Measurements from ENCODE around the gene SLC1A2. TPM values are rescaled to one million over a fixed set of nuclear protein-coding genes. Genes with fewer than 3 reads are reported as not detected.

SLC1A2 gene
- total and polyA plus RNA-seq, 3 donors from 2014 or later: 0.74 to 7.5 (median 1.1) TPM

DNA sequence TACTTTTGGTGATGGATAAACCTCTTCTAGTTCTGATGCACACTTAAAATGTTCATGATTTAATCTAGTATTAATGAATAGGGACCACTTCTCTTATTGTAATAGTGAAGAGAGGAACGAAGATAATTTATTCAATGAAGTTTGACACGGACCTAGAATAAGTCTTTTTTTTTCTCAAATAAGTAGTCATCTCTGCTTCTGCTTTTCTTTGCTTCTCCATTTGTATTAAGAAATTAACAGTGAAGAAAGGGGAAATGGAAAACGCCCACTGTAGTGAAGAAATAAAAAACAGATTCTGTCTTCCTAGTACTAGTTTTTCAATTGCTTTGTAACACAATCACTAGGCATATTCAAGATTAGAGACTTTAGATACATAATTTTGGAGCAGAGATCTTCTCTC is 207.4 kb downstream of the SLC1A2 start:
- no peak for DNase-seq
- Histone ChIP-seq H3K27ac (no peak overlapping the region), H3K4me3 (no peak overlapping the region), H3K36me3 (ENCODE audit: low read depth, missing control alignments) (no peaks in the 10 kb centered on the region), H3K9me3 (no peaks in the 10 kb centered on the region), H3K4me1 (no peaks in the 10 kb centered on the region), H3K27me3 (no peaks in the 10 kb centered on the region)
- TF ChIP-seq POLR2A (IDR thresholded peaks at IDR 0.05) (no peak), CTCF (IDR thresholded peaks at IDR 0.05) (no peak)
- intact Hi-C loops (cut with DNase I; ENCODE audit: low total_unique reads): no loop called here
- 90 to 91% methylated on average over 3 of the region's 3 CpGs for WGBS, 2 donors

DNA sequence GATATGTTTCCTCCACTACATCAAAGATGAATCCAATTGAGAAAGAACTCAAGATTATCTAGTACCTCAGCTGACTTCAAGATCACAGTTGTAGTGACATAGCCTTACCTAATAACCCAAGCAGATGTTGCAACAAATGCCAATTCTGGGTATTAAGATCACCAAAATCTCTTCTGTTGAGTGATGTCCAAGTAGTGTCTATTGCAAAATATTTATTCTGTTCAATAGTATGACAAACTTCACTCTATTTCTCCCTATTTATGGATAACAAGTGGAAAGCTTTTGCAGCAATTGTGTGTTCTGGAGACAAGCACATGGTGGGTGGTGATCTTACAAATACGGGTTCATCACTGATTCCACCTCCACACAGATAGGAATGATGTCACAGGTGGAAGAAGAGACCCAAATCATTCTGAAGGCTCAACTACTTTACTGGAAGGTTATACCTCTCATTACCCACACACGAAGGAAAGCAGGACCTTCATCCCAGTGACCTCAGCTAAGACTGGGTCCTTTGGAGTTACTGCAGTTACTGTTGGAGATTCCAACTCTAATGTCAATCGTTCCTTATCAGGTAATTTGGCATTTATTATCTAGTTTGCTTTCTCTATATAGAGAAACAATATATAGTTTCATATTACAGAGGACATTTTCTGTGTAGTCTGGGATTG is 208.3 kb downstream of the SLC1A2 start:
- intact Hi-C loops (cut with DNase I; ENCODE audit: low total_unique reads): no loop called here
- H3K36me3 ChIP-seq (ENCODE audit: low read depth, missing control alignments): no peaks in the 10 kb centered on the region

GRCh38 chr11:35208795-35209194 is 210.6 kb downstream of the SLC1A2 start:
- H3K27ac ChIP-seq: no peak overlapping the region
- intact Hi-C loops (cut with DNase I; ENCODE audit: low total_unique reads): no loop called here
- no peaks in the 10 kb centered on the region for H3K9me3 ChIP-seq
- no peaks in the 10 kb centered on the region for H3K4me1 ChIP-seq
- H3K27me3 ChIP-seq: no peaks in the 10 kb centered on the region
- no peak for DNase-seq
- H3K36me3 ChIP-seq (ENCODE audit: low read depth, missing control alignments): no peaks in the 10 kb centered on the region
- TF ChIP-seq POLR2A (IDR thresholded peaks at IDR 0.05) (no peak), CTCF (IDR thresholded peaks at IDR 0.05) (no peak)
- H3K4me3 ChIP-seq: no peak overlapping the region
- 64 to 75% methylated on average over 4 of the region's 4 CpGs for WGBS, 2 donors

More for the DNA sequence above, 208.3 kb downstream of the SLC1A2 start:
- Histone ChIP-seq H3K9me3 (no peaks in the 10 kb centered on the region), H3K4me1 (no peaks in the 10 kb centered on the region), H3K4me3 (no peak overlapping the region), H3K27ac (no peak overlapping the region), H3K27me3 (no peaks in the 10 kb centered on the region)
- no peak for DNase-seq
- 84 to 89% methylated on average over 3 of the region's 3 CpGs for WGBS, 2 donors
- no peak for TF ChIP-seq CTCF (IDR thresholded peaks at IDR 0.05)
- TF ChIP-seq POLR2A (IDR thresholded peaks at IDR 0.05): no peak

- no peak for DNase-seq
- intact Hi-C loops (cut with DNase I; ENCODE audit: low total_unique reads): no loop called here
- Histone ChIP-seq H3K27me3 (no peaks in the 10 kb centered on the region), H3K4me1 (no peaks in the 10 kb centered on the region), H3K4me3 (no peak overlapping the region), H3K27ac (no peak overlapping the region), H3K9me3 (no peaks in the 10 kb centered on the region), H3K36me3 (ENCODE audit: low read depth, missing control alignments) (no peaks in the 10 kb centered on the region)
- WGBS, 2 donors: 75 to 78% methylated on average over 10 of the region's 10 CpGs
- TF ChIP-seq POLR2A (IDR thresholded peaks at IDR 0.05): no peak
- no peak for TF ChIP-seq CTCF (IDR thresholded peaks at IDR 0.05)
These were observed 211.6 kb downstream of the SLC1A2 start for GRCh38 chr11:35207471-35208403.
